Loucy (cell line): ENCODE data around the gene SPPL3.

Experiments used
- CTCF ChIP-seq: fragments of 200-600 bp; sonication (generic); conservative IDR thresholded peaks from 2 replicates; pipeline ENCODE4 v1.5.1; 2014; ENCODE audit warnings: mild to moderate bottlenecking, antibody characterized with exemption, low read length
- EZH2phosphoT487 ChIP-seq: fragments of 200-600 bp; IDR thresholded peaks from 2 replicates; pipeline ENCODE4 v1.6.1; 2018; ENCODE audit warnings: antibody characterized with exemption, mild to moderate bottlenecking, moderate library complexity, borderline replicate concordance

DNA sequence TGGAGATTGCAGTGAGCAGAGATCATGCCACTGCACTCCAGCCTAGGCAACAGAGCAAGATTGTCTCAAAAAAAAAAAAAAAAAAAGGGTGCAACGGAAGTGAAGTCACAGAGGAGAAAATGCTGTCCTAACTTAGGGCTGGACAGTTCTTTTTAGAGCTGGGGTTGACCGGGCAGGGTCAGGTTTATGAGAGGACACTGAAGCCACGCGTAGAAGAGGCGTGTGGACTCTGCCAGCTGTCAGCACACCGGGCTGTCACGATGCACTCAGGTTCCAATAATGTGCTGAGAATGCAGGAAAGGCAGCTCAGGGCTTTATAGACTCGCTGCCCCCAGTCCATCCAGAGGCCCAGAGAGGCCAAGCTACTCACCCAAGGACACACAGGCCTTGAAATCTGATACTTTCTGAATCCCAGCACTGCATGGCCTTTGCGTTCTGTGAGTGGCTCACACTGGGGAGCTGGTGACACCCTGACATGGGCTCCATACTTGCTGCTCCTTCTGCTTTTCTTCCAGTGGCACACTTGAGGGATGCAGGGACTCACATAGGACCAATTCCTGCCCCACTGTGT lies 28.9 kb upstream of the SPPL3 start:
- TF ChIP-seq CTCF (no peak), EZH2phosphoT487 (no peak)
